ENCODE data around the gene LCORL.
"Not testable (repeated sequence)": the region's sequence is repeated elsewhere in the genome, so short reads cannot be mapped to it uniquely, and the experiment has no call there.

The LCORL gene

DNA sequence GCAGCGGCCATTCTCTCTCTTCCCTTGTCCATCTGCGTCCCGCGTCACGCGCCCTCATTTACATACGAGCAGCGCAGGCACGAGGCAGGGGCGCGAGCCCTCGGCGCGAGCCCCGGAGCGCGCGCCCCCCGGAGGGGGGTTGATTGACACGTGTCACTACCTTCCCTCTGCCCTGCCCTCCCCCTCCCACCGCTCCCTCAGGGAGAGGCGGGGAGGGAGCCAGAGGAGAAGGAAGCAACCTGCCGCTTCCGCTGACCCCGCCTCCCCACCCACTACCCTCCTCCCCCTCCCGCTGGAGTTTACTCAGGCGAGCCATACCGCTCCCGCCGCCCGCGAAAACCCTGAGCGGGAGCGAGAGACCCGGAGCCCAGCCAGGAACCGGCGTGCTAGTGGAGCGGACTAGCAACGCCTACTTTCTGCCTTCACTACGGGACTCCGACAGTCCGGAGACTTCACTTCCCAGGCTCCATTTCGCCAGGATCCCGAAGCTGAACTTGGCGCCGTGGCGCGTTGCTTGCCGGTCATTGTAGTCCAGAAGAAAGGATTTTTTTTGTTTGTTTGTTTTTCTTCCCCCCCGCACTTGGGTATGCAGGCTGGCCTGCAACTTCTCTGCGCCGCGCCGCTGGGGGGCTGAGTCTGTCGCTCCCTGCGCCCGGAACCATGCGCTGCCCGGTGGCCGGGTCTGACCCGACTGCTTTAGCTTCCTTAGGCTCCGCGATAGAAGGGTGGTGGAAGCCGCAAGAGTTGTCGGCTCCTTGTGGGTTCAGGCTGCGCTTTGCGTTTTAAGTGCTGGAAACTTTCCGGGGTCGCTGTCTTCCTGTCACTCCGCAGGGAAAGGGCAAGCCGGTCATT is at the start of gene LCORL:
TSS of gene LCORL (minus strand) at position 36 of the 852 bp plus-strand sequence. CDS start at position 32, 4 bp downstream.
- DNase-seq: peak; percentile 91

GRCh38 chr4:18069810-18070209 is 48.3 kb upstream of the LCORL start:
- DNase-seq: no peak

DNA sequence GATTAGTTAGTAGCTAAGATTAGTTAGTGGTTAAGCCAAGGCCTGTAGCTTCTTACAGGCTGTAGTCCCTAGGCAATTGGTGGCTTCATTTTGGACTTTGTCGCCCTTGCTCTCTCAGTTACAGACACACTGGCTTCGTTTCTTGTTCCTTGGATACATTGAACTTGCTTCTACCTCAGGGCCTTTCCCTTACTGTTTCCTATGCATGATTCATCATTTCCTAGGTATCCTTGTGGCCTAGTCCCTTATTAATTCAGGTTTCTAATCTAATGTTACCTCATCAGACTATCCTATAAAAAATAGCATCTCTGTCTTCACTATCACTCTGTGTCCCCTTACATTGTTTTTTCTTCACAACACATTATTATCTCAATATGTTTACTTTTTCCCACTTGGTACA is 45.5 kb upstream of the LCORL start:
- DNase-seq: no peak

DNA sequence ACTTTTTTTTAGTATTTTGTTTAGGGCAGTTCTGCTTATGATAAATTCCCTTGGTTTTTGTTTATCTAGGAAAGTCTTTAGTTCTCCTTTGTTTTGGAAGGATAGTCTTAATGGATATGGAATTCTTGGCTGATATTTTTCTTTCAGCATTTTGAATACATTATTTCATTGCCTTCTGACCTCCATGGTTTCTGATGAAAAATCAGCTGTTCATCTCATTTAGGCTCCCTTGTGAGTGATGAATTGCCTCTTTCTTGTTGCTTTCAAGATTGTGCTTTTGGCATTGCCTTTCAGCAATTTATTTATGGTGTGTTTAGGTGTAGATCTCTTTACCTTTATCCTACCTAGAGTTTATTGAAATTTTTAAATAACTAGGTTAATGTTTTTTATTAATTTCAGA is 41.5 kb upstream of the LCORL start:
- no peak for DNase-seq

- no peak for DNase-seq
These were observed 36.4 kb upstream of the LCORL start for GRCh38 chr4:18057821-18058533.

DNA sequence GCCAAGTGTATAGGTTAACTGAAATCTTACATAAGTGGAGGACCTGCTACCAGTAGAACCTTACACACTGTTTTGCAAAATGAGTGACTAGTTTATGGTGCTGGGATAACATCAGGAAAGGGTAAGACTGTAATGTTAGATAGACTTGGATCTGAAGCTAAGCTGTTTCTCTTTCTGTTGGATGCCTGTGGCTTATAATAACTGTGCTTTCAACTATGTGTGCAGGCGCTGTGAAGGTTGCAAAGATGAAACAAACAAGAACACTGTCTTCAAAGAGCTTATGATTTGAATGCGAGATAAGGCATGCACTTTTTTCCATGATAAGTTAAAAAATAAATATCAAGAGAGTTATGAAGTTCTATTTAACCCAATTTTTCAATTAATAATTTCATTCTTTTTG is 34.5 kb upstream of the LCORL start:
- DNase-seq: no peak

DNA sequence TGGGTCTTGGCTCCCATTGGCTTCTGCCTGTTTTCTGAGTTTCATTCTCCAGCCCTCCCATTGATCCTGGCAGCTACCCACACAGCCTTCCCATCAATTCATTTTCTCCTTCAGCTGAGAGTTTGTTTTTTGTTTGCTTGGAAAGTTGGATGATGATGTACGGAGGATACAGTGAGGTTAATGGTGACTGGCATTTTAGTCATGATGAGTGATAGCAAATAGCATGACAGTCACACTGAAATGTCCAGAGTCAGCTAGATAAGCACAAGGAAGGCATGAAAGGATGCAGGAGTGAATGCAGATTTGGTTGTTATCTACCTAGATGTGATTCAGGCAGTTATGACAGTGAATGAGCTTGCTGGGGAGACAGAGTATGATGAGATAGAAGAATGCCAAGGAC is 30.6 kb upstream of the LCORL start:
- no peak for DNase-seq

GRCh38 chr4:18051281-18051680 is 29.7 kb upstream of the LCORL start:
- no peak for DNase-seq

GRCh38 chr4:18050448-18050847 is 28.9 kb upstream of the LCORL start:
- DNase-seq: no peak

GRCh38 chr4:18049446-18049845 is 27.9 kb upstream of the LCORL start:
- no peak for DNase-seq

DNA sequence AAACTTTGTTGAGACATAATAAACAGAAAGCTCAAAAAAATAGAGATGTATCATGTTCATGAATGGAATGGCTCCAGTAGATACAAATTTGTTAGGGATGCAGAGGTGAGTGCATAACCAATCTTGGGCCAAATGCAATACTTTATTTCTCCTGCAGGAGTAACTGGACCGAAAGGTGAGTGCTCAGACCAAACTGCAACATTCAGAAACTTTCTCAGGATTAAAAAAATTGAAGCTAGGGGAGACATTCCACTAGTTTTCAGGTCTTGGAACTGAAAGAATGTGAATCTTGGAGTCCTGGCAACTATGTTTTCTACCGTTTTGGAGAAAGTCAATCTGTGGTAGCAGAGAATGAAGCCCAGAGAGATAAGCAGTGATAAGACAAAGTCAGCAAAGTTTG is 21.2 kb upstream of the LCORL start:
- DNase-seq: no peak

- DNase-seq: no peak
These were observed 20.5 kb upstream of the LCORL start for GRCh38 chr4:18042012-18042411.

DNA sequence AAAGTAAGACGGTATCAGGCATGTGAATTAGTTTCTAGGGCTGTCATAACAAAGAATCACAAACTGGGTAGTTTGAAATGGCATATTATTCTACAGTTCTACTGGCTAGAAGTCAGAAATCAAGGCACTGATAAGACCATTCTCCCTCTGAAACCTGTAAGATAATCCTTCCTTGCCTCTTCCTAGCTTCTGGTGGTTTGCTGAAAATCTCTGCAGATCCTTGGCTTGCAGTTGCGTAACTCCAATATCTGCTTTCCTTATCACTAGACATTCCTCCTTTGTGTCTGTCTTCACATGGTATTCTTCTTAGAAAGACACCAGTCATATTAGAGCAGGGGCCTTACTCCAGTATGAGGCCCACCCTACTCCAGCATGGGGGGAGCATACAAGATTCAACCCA is 19.6 kb upstream of the LCORL start:
- DNase-seq: no peak

- DNase-seq: no peak
These were observed 17.6 kb upstream of the LCORL start for GRCh38 chr4:18039113-18039512.

GRCh38 chr4:18036369-18036768 is 14.8 kb upstream of the LCORL start:
- DNase-seq: not testable (repeated sequence)

- no peak for DNase-seq
These were observed 12.5 kb upstream of the LCORL start for GRCh38 chr4:18034099-18034498.

DNA sequence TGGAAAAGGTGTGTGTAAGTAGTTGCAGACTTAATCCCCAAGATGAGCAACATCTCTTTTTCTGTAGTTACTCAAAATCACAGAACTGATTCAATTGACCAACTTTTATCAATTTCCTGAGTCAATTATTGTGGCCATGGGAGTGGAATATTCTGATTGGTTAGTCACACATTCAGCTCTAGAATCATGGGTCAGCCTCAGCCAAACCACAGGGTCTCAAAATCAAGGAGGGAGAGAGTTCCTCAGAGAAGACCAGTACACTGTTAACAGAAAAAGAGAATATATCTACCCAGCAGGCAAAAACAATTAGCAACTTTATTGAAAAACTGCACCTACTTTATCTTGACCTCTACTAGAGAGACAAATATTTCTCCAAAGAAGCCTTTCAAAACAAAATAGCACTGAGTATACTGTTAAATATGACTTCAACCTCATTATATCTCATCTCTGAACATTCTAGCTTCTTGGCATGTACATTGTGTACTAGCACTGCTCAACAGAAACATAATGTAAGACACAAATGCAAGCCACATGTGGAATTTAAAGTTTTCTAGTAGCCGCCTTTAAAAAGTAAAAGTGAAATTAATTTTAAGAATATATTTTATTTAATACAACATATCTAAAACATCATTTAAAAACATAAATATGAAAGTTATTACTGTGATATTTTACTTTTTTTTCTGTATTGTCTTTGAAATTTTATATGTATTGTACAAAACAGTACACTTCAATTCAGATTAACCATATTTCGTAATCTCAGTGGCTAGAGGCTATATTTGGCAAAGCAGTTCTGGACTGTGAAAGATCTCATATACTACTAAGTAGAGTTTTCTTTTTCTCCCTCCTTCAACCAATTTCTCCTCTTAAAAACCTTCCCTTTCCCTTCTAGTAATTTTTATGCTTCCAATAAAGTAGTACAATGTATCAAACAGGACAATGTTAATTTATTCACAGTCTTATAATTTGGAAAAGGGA is 11.8 kb upstream of the LCORL start:
- no peak for DNase-seq

GRCh38 chr4:18025288-18025687 is 3.7 kb upstream of the LCORL start:
- no peak for DNase-seq

- no peak for DNase-seq
These were observed 1.1 kb upstream of the LCORL start for GRCh38 chr4:18022572-18023050.

GRCh38 chr4:18021470-18021719 is 160 bp downstream of the LCORL start:
- DNase-seq: no peak

- DNase-seq: peak; percentile 36
These were observed 685 bp downstream of the LCORL start for GRCh38 chr4:18020671-18021469.

- no peak for DNase-seq
These were observed 1.3 kb downstream of the LCORL start for GRCh38 chr4:18020145-18020670.

Data from NCI-H1417 treated with DMSO at 0.1 percent for 48 hours (cell line).